Vagina (tissue), 2 donors: Measurements from ENCODE around the gene TSC2. TPM values are rescaled to one million over a fixed set of nuclear protein-coding genes. Genes with fewer than 3 reads are reported as not detected.

Experiments used
- DNase-seq, 2 donors: peaks; one replicate each; pipeline ENCODE4 v3.0.0-alpha.2; 2017; ENCODE audit errors: extremely low spot score in 2 of 2
- H3K27ac ChIP-seq: fragments of 200-600 bp; sonication (generic); one replicate; pipeline ENCODE4 v1.5.1; 2019
- H3K27me3 ChIP-seq: fragments of 200-600 bp; sonication (generic); one replicate; pipeline ENCODE4 v1.5.1; 2019
- H3K36me3 ChIP-seq, 2 donors: fragments of 200-600 bp; sonication (generic); one replicate each; pipeline ENCODE4 v1.5.1; 2017 to 2019
- H3K4me1 ChIP-seq: fragments of 200-600 bp; sonication (generic); one replicate; pipeline ENCODE4 v1.5.1; 2019
- H3K4me3 ChIP-seq, 2 donors: fragments of 200-600 bp; sonication (generic); 1 replicate in 1 of 2; 2 replicates in 1 of 2; pipeline ENCODE4 v1.5.1; 2016 to 2019
- H3K9me3 ChIP-seq: fragments of 200-600 bp; sonication (generic); one replicate; pipeline ENCODE4 v1.5.1; 2019
- CTCF ChIP-seq, 3 experiments: fragments of 450-650 bp in 2 of 3; fragments of 200-600 bp in 1 of 3; sonication (generic) in 1 of 3; IDR thresholded peaks; one replicate each; pipeline ENCODE4 v1.5.1; 2017 to 2019; ENCODE audit warnings: antibody characterized with exemption in 3 of 3, mild to moderate bottlenecking in 2 of 3, moderate library complexity in 2 of 3
- POLR2A ChIP-seq, 2 donors: fragments of 450-650 bp; IDR thresholded peaks; one replicate each; pipeline ENCODE4 v1.6.1; 2017; ENCODE audit warnings: antibody characterized with exemption in 2 of 2, mild to moderate bottlenecking in 2 of 2, moderate library complexity in 2 of 2
- POLR2AphosphoS5 ChIP-seq, 2 donors: sonication (generic); formaldehyde crosslinking; IDR thresholded peaks; one replicate each; pipeline ENCODE4 v1.9.0; 2017; ENCODE audit warnings: antibody characterized with exemption in 2 of 2, mild to moderate bottlenecking in 2 of 2, low read depth in 1 of 2; ENCODE audit not compliant: insufficient read depth in 1 of 2
- intact Hi-C: fragments of 100-400 bp; cut with DNase I; formaldehyde crosslinking; loops from one replicate; pipeline ENCODE4 v1.15.1; 2023
- total RNA-seq: library from RNA; depleted of rRNA; stranded (reverse); fragments of >200 nt; gene quantifications from one replicate; pipeline ENCODE4 v1.2.3, GENCODE V29; 2016

Gene TSC2
- total RNA-seq, 1 donor from 2014 or later, result 78.6 TPM

- intact Hi-C loops, result no loop called here
- Histone ChIP-seq H3K4me1 (peaks cover 24% of the 10 kb centered on the region), H3K9me3 (no peaks in the 10 kb centered on the region), H3K27me3 (no peaks in the 10 kb centered on the region), H3K4me3 (no peak overlapping the region), H3K27ac (no peak overlapping the region), H3K36me3 (peaks cover 0 to 57% of the 10 kb centered on the region in 2 donors)
- DNase-seq, result no peak
- TF ChIP-seq POLR2A (IDR thresholded peaks at IDR 0.05) (no peak), CTCF (IDR thresholded peaks at IDR 0.05) (no peak), POLR2AphosphoS5 (IDR thresholded peaks at IDR 0.05; ENCODE audit: insufficient read depth in 1 of 2, low read depth in 1 of 2) (no peak)
Observed at GRCh38 chr16:2078691-2079090, 30.9 kb downstream of the TSC2 start.

GRCh38 chr16:2079311-2079800 is 31.6 kb downstream of the TSC2 start:
- Histone ChIP-seq H3K27ac (no peak overlapping the region), H3K27me3 (no peaks in the 10 kb centered on the region), H3K4me3 (no peak overlapping the region), H3K36me3 (peaks cover 0 to 55% of the 10 kb centered on the region in 2 donors), H3K9me3 (no peaks in the 10 kb centered on the region), H3K4me1 (peaks cover 31% of the 10 kb centered on the region)
- TF ChIP-seq POLR2A (IDR thresholded peaks at IDR 0.05), result no peak
- no peak for TF ChIP-seq POLR2AphosphoS5 (IDR thresholded peaks at IDR 0.05; ENCODE audit: insufficient read depth in 1 of 2, low read depth in 1 of 2)
- TF ChIP-seq CTCF (IDR thresholded peaks at IDR 0.05), result no peak
- DNase-seq, result no peak
- intact Hi-C loops, result no loop called here

GRCh38 chr16:2079991-2080390 is 32.2 kb downstream of the TSC2 start:
- DNase-seq, result no peak
- H3K36me3 ChIP-seq, result peaks cover 0 to 52% of the 10 kb centered on the region in 2 donors
- H3K27me3 ChIP-seq, result no peaks in the 10 kb centered on the region
- H3K27ac ChIP-seq, result no peak overlapping the region
- TF ChIP-seq CTCF (IDR thresholded peaks at IDR 0.05) (no peak), POLR2AphosphoS5 (IDR thresholded peaks at IDR 0.05; ENCODE audit: insufficient read depth in 1 of 2, low read depth in 1 of 2) (no peak)
- H3K4me1 ChIP-seq, result peaks cover 37% of the 10 kb centered on the region
- intact Hi-C loops, result no loop called here
- no peaks in the 10 kb centered on the region for H3K9me3 ChIP-seq
- no peak overlapping the region for H3K4me3 ChIP-seq

GRCh38 chr16:2081201-2082084 is 33.7 kb downstream of the TSC2 start:
- H3K4me1 ChIP-seq, result peaks cover 46% of the 10 kb centered on the region
- peaks cover 0 to 49% of the 10 kb centered on the region in 2 donors for H3K36me3 ChIP-seq
- intact Hi-C loops, result no loop called here
- H3K27ac ChIP-seq, result peak overlapping the region; percentile 47
- TF ChIP-seq POLR2AphosphoS5 (IDR thresholded peaks at IDR 0.05; ENCODE audit: insufficient read depth in 1 of 2, low read depth in 1 of 2) (no peak), CTCF (IDR thresholded peaks at IDR 0.05) (no peak), POLR2A (IDR thresholded peaks at IDR 0.05) (no peak)
- no peaks in the 10 kb centered on the region for H3K9me3 ChIP-seq
- DNase-seq, result no peak
- H3K4me3 ChIP-seq, result no peak overlapping the region
- H3K27me3 ChIP-seq, result no peaks in the 10 kb centered on the region
